PC-9 (cell line): ENCODE results near the gene PTPRD.

Experiments
- CTCF ChIP-seq: fragments of 200-600 bp; sonication (generic); conservative IDR thresholded peaks from 2 replicates; pipeline ENCODE4 v1.6.1; 2017; ENCODE audit warnings: mixed run types, antibody characterized with exemption, mild to moderate bottlenecking, moderate library complexity
- EZH2 ChIP-seq: fragments of 200-600 bp; sonication (generic); IDR thresholded peaks from 2 replicates; pipeline ENCODE4 v1.8.0; 2017; ENCODE audit warnings: antibody characterized with exemption, low read depth

- TF ChIP-seq CTCF (no peak), EZH2 (no peak)
Measured at GRCh38 chr9:8382777-8383527, 2229.8 kb downstream of the PTPRD start.
